Measurements from ENCODE around the gene MYL6B.

- TF ChIP-seq CTCF (conservative IDR thresholded peaks at IDR 0.05; ENCODE audit: low read depth in 2 of 2), result no peak
- TF ChIP-seq JUNB (IDR thresholded peaks at IDR 0.05; ENCODE audit: unreplicated experiment), result no peak
- no peak for TF ChIP-seq REST (IDR thresholded peaks at IDR 0.05; ENCODE audit: unreplicated experiment)
- TF ChIP-seq CREB1 (CRISPR knock-in tag; IDR thresholded peaks at IDR 0.05; ENCODE audit: low read depth), result no peak
- TF ChIP-seq POLR2AphosphoS5 (IDR thresholded peaks at IDR 0.05; ENCODE audit: low read depth), result no peak; the same call in 1 of the 2 replicates
- no peak for TF ChIP-seq EZH2 (IDR thresholded peaks at IDR 0.05; ENCODE audit: low read depth, unreplicated experiment)
- TF ChIP-seq EZH2phosphoT487 (IDR thresholded peaks at IDR 0.05; ENCODE audit: unreplicated experiment), result no peak
- no peak for TF ChIP-seq ZNF331 (CRISPR knock-in tag; IDR thresholded peaks at IDR 0.05; ENCODE audit: low read depth)
- no peak for TF ChIP-seq STAT1 (IDR thresholded peaks at IDR 0.05; ENCODE audit: unreplicated experiment)
- TF ChIP-seq NANOG (IDR thresholded peaks at IDR 0.05; ENCODE audit: borderline replicate concordance), result no peak
- no peak for TF ChIP-seq ETS1 (IDR thresholded peaks at IDR 0.05)
- TF ChIP-seq ZNF114 (CRISPR knock-in tag; IDR thresholded peaks at IDR 0.05), result no peak
Observed at GRCh38 chr12:56118688-56119357, 33.6 kb upstream of the MYL6B start.

All from GM23338 (cell line).